HCT116 (cell line): Measurements from ENCODE around the gene HTT-AS. TPM values are rescaled to one million over a fixed set of nuclear protein-coding genes. Genes with fewer than 3 reads are reported as not detected.

Experiments used
- ATAC-seq: fragments of 200-7000 bp; cut with Tn5 transposase; 2 replicates; pipeline ENCODE4 v1.9.1; 2020; ENCODE audit warnings: mild to moderate bottlenecking, moderate library complexity
- BruUV-seq: library from RNA; stranded (reverse); fragments of 400-500 nt; replicated peaks from 2 replicates; lab custom pipeline; 2021; lab: Mats Ljungman, UMichigan
- CTCF ChIA-PET: fragments of 300-600 bp; sonication (Branson Sonifier 250); formaldehyde crosslinking; loops from one replicate; lab custom pipeline; 2021; ENCODE audit warnings: antibody characterized with exemption; lab: Charles Lee
- POLR2A ChIA-PET: fragments of 300-600, 350-600 bp; sonication (Branson Sonifier 250); formaldehyde crosslinking; loops from one replicate; lab custom pipeline; 2021; ENCODE audit warnings: antibody characterized with exemption; lab: Charles Lee
- RAD21 ChIA-PET, 2 experiments: fragments of 300-600 bp; sonication (Branson Sonifier 250); formaldehyde crosslinking; loops; one replicate each; lab custom pipeline; 2023; ENCODE audit warnings: low total read pairs in 2 of 2; ENCODE audit not compliant: uncharacterized antibody in 2 of 2, unreplicated experiment in 2 of 2, low non-redundant PET in 1 of 2; lab: Charles Lee
- DNase-seq: peaks from one replicate; pipeline ENCODE4 v3.0.0-alpha.2; 2010; ENCODE audit warnings: low read depth, low spot score
- H2AFZ ChIP-seq: fragments of 200-600 bp; shearing (Covaris generic), sonication (generic); 2 replicates; pipeline ENCODE4 v1.6.1; 2017; ENCODE audit warnings: low read depth, mixed run types, mixed read lengths, antibody characterized with exemption, low read length; ENCODE audit not compliant: poor library complexity, severe bottlenecking
- H3K27ac ChIP-seq: 2 replicates; pipeline ENCODE4 v1.5.1; 2012; ENCODE audit warnings: low read depth, low read length
- H3K27me3 ChIP-seq: fragments of 200-600 bp; sonication (generic); 2 replicates; pipeline ENCODE4 v1.6.1; 2016; ENCODE audit warnings: mixed run types, low read length, mixed read lengths; ENCODE audit not compliant: insufficient read depth
- H3K36me3 ChIP-seq, 2 experiments: fragments of 200-500 bp in 1 of 2; fragments of 200-600 bp in 1 of 2; sonication (Bioruptor generic) in 1 of 2; sonication (generic) in 1 of 2; 2 replicates each; pipeline versions ENCODE4 v1.5.1 to v1.6.1; 2014 to 2016; ENCODE audit warnings: low read length in 2 of 2, inconsistent platforms in 1 of 2, mixed read lengths in 1 of 2, mixed run types in 1 of 2; ENCODE audit not compliant: insufficient read depth in 2 of 2, control insufficient read depth in 1 of 2
- H3K4me1 ChIP-seq, 2 experiments: fragments of 200-600 bp in 1 of 2; sonication (generic) in 1 of 2; 2 replicates each; pipeline versions ENCODE4 v1.5.1 to v1.6.1; 2012 to 2017; ENCODE audit warnings: low read length in 2 of 2, inconsistent platforms in 1 of 2, mild to moderate bottlenecking in 1 of 2, mixed read lengths in 1 of 2, mixed run types in 1 of 2, moderate library complexity in 1 of 2; ENCODE audit not compliant: insufficient read depth in 2 of 2, control insufficient read depth in 1 of 2
- H3K4me2 ChIP-seq: fragments of 200-600 bp; sonication (generic); 2 replicates; pipeline ENCODE4 v1.6.1; 2017; ENCODE audit warnings: mixed run types, low read length, mixed read lengths
- H3K4me3 ChIP-seq, 2 experiments: fragments of 200-600 bp in 1 of 2; sonication (generic) in 1 of 2; replicated peaks in 1 of 2; 2 replicates each; pipeline ENCODE4 v1.5.1; 2011 to 2016; ENCODE audit warnings: low read length in 2 of 2, control low read depth in 1 of 2, low read depth in 1 of 2, mild to moderate bottlenecking in 1 of 2, mixed read lengths in 1 of 2, mixed run types in 1 of 2
- H3K79me2 ChIP-seq: fragments of 200-600 bp; sonication (generic); 2 replicates; pipeline ENCODE4 v1.6.1; 2017; ENCODE audit warnings: mild to moderate bottlenecking, mixed run types, low read length, moderate library complexity, mixed read lengths; ENCODE audit not compliant: insufficient read depth
- H3K9ac ChIP-seq: fragments of 200-600 bp; sonication (generic); 2 replicates; pipeline ENCODE4 v1.6.1; 2016; ENCODE audit warnings: low read length, mixed read lengths
- H3K9me2 ChIP-seq: fragments of 200-600 bp; sonication (generic), shearing (Covaris generic); 2 replicates; pipeline ENCODE4 v1.6.1; 2017; ENCODE audit warnings: mixed run types, mild to moderate bottlenecking, moderate library complexity; ENCODE audit not compliant: insufficient read depth
- H3K9me3 ChIP-seq, 2 experiments: fragments of 200-500 bp in 1 of 2; fragments of 200-600 bp in 1 of 2; sonication (Bioruptor generic) in 1 of 2; sonication (generic) in 1 of 2; 2 replicates each; pipeline ENCODE4 v1.6.1; 2014 to 2017; ENCODE audit warnings: low read length in 2 of 2, mixed read lengths in 2 of 2, inconsistent platforms in 1 of 2, low read depth in 1 of 2, mild to moderate bottlenecking in 1 of 2, mixed run types in 1 of 2, moderate library complexity in 1 of 2; ENCODE audit not compliant: control insufficient read depth in 1 of 2, insufficient read depth in 1 of 2
- H4K20me1 ChIP-seq: fragments of 200-600 bp; sonication (generic), shearing (Covaris generic); 2 replicates; pipeline ENCODE4 v1.6.1; 2017; ENCODE audit warnings: mixed run types, mild to moderate bottlenecking, moderate library complexity; ENCODE audit not compliant: insufficient read depth
- CBX3 ChIP-seq: IDR thresholded peaks from 2 replicates; pipeline ENCODE4 v1.6.1; 2012; ENCODE audit warnings: low read depth
- EGR1 ChIP-seq: IDR thresholded peaks from 2 replicates; pipeline ENCODE4 v1.6.1; 2012; ENCODE audit warnings: low read depth
- ELF1 ChIP-seq: IDR thresholded peaks from 2 replicates; pipeline ENCODE4 v1.6.1; 2012; ENCODE audit warnings: low read depth, borderline replicate concordance
- EZH2 ChIP-seq: fragments of 200-600 bp; sonication (generic); IDR thresholded peaks from 2 replicates; pipeline ENCODE4 v1.6.1; 2017; ENCODE audit warnings: antibody characterized with exemption, mixed run types
- FOSL1 ChIP-seq: IDR thresholded peaks from 2 replicates; pipeline ENCODE4 v1.6.1; 2012; ENCODE audit warnings: low read depth
- JUND ChIP-seq: IDR thresholded peaks from 2 replicates; pipeline ENCODE4 v1.6.1; 2012
- POLR2A ChIP-seq: IDR thresholded peaks from 2 replicates; pipeline ENCODE4 v1.7.0; 2011; ENCODE audit warnings: borderline replicate concordance; ENCODE audit not compliant: insufficient read depth, insufficient read length; ENCODE audit errors: extremely low read depth
- POLR2AphosphoS5 ChIP-seq: IDR thresholded peaks from 2 replicates; pipeline ENCODE4 v1.6.1; 2011; ENCODE audit warnings: mild to moderate bottlenecking, low read depth, low read length, moderate library complexity
- RAD21 ChIP-seq: IDR thresholded peaks from 2 replicates; pipeline ENCODE4 v1.6.1; 2012; ENCODE audit warnings: low read depth, mild to moderate bottlenecking
- SIN3A ChIP-seq: IDR thresholded peaks from 2 replicates; pipeline ENCODE4 v1.6.1; 2012; ENCODE audit warnings: low read depth
- SRF ChIP-seq: IDR thresholded peaks from 2 replicates; pipeline ENCODE4 v1.6.1; 2012; ENCODE audit warnings: low read depth
- YY1 ChIP-seq: IDR thresholded peaks from 2 replicates; pipeline ENCODE4 v1.6.1; 2011; ENCODE audit warnings: low read length, low read depth, moderate library complexity, mild to moderate bottlenecking; ENCODE audit not compliant: insufficient replicate concordance; ENCODE audit errors: extremely low read depth
- ZNF274 ChIP-seq: fragments of 200-500 bp; sonication (Bioruptor generic); IDR thresholded peaks from 2 replicates; pipeline ENCODE4 v1.6.1; 2014; ENCODE audit warnings: mild to moderate bottlenecking, low read depth, low read length, inconsistent platforms
- intact Hi-C: fragments of 100-400 bp; cut with micrococcal nuclease; formaldehyde crosslinking; loops from 2 replicates; pipeline ENCODE4 v1.10.0; 2022
- total RNA-seq: library from RNA; stranded (reverse); gene quantifications from one replicate; pipeline ENCODE4 v1.2.1, GENCODE V29; 2021; ENCODE audit not compliant: unreplicated experiment
- TF ChIP-seq, protein P1 (sequence below): IDR thresholded peaks from 2 replicates; pipeline ENCODE4 v1.6.1; 2012
- TF ChIP-seq, protein P2 (sequence below): IDR thresholded peaks from 2 replicates; pipeline ENCODE4 v1.6.1; 2011; ENCODE audit warnings: mild to moderate bottlenecking, low read length, moderate library complexity; ENCODE audit not compliant: insufficient replicate concordance; ENCODE audit errors: extremely low read depth
- TF ChIP-seq, protein P3 (sequence below): IDR thresholded peaks from 2 replicates; pipeline ENCODE4 v1.6.1; 2012; ENCODE audit warnings: low read depth

The HTT-AS gene
- total RNA-seq, 1 experiment from 2014 or later, result not detected

DNA sequence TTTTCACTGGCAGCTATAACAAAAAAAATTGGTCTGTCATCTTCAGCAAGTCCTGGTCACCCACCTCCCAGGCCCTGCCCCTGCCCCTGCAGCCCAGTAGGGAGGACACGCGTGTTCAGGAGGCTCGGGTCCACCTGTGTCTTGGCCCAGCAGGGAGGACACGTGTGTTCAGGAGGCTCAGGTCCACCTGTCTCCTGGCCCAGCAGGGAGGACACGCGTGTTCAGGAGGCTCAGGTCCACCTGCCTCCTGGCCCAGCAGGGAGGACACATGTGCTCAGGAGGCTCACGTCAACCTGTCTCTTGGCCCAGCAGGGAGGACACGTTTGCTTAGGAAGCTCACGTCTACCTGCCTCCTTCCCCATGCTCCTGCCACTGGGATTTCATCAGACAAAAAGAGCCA, 44.9 kb downstream of the HTT-AS start:
- H3K36me3 ChIP-seq, result no peaks in the 10 kb centered on the region
- H3K4me2 ChIP-seq, result no peak overlapping the region
- intact Hi-C loops, result no loop called here
- BruUV-seq, result no TSS peak
- no peak overlapping the region for H2AFZ ChIP-seq
- no peaks in the 10 kb centered on the region for H4K20me1 ChIP-seq
- no peaks in the 10 kb centered on the region for H3K9me3 ChIP-seq
- H3K79me2 ChIP-seq, result no peaks in the 10 kb centered on the region
- no peak for ATAC-seq
- ChIA-PET POLR2A (no interaction called here), RAD21 (no interaction called here), CTCF (no interaction called here)
- no peaks in the 10 kb centered on the region for H3K27me3 ChIP-seq
- H3K9me2 ChIP-seq, result no peaks in the 10 kb centered on the region
- H3K9ac ChIP-seq, result no peak overlapping the region
- no peak for DNase-seq
- H3K27ac ChIP-seq, result no peak overlapping the region
- no peaks in the 10 kb centered on the region for H3K4me1 ChIP-seq
- TF ChIP-seq EGR1 (no peak), FOSL1 (no peak), POLR2A (no peak), RAD21 (no peak), POLR2AphosphoS5 (no peak), SRF (no peak), CBX3 (no peak), JUND (no peak), YY1 (no peak), ELF1 (no peak), ZNF274 (no peak), SIN3A (no peak), EZH2 (no peak)
- TF ChIP-seq, protein P1, sequence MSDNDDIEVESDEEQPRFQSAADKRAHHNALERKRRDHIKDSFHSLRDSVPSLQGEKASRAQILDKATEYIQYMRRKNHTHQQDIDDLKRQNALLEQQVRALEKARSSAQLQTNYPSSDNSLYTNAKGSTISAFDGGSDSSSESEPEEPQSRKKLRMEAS, result no peak
- TF ChIP-seq, protein P2, sequence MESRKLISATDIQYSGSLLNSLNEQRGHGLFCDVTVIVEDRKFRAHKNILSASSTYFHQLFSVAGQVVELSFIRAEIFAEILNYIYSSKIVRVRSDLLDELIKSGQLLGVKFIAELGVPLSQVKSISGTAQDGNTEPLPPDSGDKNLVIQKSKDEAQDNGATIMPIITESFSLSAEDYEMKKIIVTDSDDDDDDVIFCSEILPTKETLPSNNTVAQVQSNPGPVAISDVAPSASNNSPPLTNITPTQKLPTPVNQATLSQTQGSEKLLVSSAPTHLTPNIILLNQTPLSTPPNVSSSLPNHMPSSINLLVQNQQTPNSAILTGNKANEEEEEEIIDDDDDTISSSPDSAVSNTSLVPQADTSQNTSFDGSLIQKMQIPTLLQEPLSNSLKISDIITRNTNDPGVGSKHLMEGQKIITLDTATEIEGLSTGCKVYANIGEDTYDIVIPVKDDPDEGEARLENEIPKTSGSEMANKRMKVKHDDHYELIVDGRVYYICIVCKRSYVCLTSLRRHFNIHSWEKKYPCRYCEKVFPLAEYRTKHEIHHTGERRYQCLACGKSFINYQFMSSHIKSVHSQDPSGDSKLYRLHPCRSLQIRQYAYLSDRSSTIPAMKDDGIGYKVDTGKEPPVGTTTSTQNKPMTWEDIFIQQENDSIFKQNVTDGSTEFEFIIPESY, result no peak
- TF ChIP-seq, protein P3, sequence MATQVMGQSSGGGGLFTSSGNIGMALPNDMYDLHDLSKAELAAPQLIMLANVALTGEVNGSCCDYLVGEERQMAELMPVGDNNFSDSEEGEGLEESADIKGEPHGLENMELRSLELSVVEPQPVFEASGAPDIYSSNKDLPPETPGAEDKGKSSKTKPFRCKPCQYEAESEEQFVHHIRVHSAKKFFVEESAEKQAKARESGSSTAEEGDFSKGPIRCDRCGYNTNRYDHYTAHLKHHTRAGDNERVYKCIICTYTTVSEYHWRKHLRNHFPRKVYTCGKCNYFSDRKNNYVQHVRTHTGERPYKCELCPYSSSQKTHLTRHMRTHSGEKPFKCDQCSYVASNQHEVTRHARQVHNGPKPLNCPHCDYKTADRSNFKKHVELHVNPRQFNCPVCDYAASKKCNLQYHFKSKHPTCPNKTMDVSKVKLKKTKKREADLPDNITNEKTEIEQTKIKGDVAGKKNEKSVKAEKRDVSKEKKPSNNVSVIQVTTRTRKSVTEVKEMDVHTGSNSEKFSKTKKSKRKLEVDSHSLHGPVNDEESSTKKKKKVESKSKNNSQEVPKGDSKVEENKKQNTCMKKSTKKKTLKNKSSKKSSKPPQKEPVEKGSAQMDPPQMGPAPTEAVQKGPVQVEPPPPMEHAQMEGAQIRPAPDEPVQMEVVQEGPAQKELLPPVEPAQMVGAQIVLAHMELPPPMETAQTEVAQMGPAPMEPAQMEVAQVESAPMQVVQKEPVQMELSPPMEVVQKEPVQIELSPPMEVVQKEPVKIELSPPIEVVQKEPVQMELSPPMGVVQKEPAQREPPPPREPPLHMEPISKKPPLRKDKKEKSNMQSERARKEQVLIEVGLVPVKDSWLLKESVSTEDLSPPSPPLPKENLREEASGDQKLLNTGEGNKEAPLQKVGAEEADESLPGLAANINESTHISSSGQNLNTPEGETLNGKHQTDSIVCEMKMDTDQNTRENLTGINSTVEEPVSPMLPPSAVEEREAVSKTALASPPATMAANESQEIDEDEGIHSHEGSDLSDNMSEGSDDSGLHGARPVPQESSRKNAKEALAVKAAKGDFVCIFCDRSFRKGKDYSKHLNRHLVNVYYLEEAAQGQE, result no peak
- no peak overlapping the region for H3K4me3 ChIP-seq
